Uterus (tissue), 4 donors: Measurements from ENCODE around the gene SV2C. TPM values are rescaled to one million over a fixed set of nuclear protein-coding genes. Genes with fewer than 3 reads are reported as not detected.

Source experiments
- DNase-seq, 2 donors: peaks; one replicate each; pipeline ENCODE4 v3.0.0-alpha.2; 2019 to 2020
- H3K27ac ChIP-seq, 2 donors: fragments of 200-600 bp; sonication (generic); 1 replicate in 1 of 2; 2 replicates in 1 of 2; pipeline ENCODE4 v1.5.1; 2016 to 2018
- H3K27me3 ChIP-seq, 2 donors: fragments of 200-600 bp; sonication (generic); one replicate each; pipeline ENCODE4 v1.5.1; 2018 to 2019; ENCODE audit warnings: control low read depth in 1 of 2
- H3K36me3 ChIP-seq, 2 donors: fragments of 200-600 bp; sonication (generic); one replicate each; pipeline ENCODE4 v1.5.1; 2019; ENCODE audit warnings: control low read depth in 1 of 2
- H3K4me1 ChIP-seq, 2 donors: fragments of 200-600 bp; sonication (generic); one replicate each; pipeline ENCODE4 v1.5.1; 2018 to 2019; ENCODE audit warnings: control low read depth in 1 of 2
- H3K4me3 ChIP-seq, 2 donors: fragments of 200-600 bp; sonication (generic); 1 replicate in 1 of 2; 2 replicates in 1 of 2; pipeline ENCODE4 v1.5.1; 2018 to 2019; ENCODE audit warnings: mild to moderate bottlenecking in 1 of 2
- H3K9me3 ChIP-seq, 2 donors: fragments of 200-600 bp; sonication (generic); one replicate each; pipeline ENCODE4 v1.5.1; 2019; ENCODE audit warnings: control low read depth in 1 of 2
- POLR2A ChIP-seq, 2 donors: fragments of 450-650 bp; IDR thresholded peaks; one replicate each; pipeline ENCODE4 v1.6.1; 2016; ENCODE audit warnings: antibody characterized with exemption in 2 of 2, mild to moderate bottlenecking in 1 of 2, moderate library complexity in 1 of 2
- intact Hi-C: fragments of 100-400 bp; cut with DNase I; formaldehyde crosslinking; loops from one replicate; pipeline ENCODE4 v1.15.1; 2023; ENCODE audit warnings: low total_unique reads
- total RNA-seq, 4 donors: library from RNA; depleted of rRNA in 3 of 4; stranded (reverse); fragments of >200 nt in 3 of 4; gene quantifications; one replicate each; pipeline versions ENCODE4 v1.1.0 to v1.2.4, GENCODE V29; 2014 to 2023
- TF ChIP-seq, protein P1 (sequence below), 4 experiments: fragments of 200-600 bp in 2 of 4; fragments of 450-650 bp in 2 of 4; sonication (generic) in 2 of 4; IDR thresholded peaks; one replicate each; pipeline ENCODE4 v1.5.1; 2016 to 2019; ENCODE audit warnings: antibody characterized with exemption in 4 of 4, mild to moderate bottlenecking in 2 of 4, moderate library complexity in 1 of 4
- donor health status: DM: yes; HTN: yes; CAD: no.

Gene SV2C
- total RNA-seq, 4 donors from 2014 or later = 0.21 to 3.7 TPM; not detected in 2

GRCh38 chr5:76329346-76329745, 246.2 kb downstream of the SV2C start:
- Histone ChIP-seq H3K27me3 (no peaks in the 10 kb centered on the region), H3K36me3 (no peaks in the 10 kb centered on the region), H3K9me3 (no peaks in the 10 kb centered on the region), H3K4me1 (no peaks in the 10 kb centered on the region), H3K27ac (no peak overlapping the region), H3K4me3 (no peak overlapping the region)
- no peak for TF ChIP-seq POLR2A (IDR thresholded peaks at IDR 0.05)
- TF ChIP-seq, protein P1, sequence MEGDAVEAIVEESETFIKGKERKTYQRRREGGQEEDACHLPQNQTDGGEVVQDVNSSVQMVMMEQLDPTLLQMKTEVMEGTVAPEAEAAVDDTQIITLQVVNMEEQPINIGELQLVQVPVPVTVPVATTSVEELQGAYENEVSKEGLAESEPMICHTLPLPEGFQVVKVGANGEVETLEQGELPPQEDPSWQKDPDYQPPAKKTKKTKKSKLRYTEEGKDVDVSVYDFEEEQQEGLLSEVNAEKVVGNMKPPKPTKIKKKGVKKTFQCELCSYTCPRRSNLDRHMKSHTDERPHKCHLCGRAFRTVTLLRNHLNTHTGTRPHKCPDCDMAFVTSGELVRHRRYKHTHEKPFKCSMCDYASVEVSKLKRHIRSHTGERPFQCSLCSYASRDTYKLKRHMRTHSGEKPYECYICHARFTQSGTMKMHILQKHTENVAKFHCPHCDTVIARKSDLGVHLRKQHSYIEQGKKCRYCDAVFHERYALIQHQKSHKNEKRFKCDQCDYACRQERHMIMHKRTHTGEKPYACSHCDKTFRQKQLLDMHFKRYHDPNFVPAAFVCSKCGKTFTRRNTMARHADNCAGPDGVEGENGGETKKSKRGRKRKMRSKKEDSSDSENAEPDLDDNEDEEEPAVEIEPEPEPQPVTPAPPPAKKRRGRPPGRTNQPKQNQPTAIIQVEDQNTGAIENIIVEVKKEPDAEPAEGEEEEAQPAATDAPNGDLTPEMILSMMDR (IDR thresholded peaks at IDR 0.05) = no peak
- intact Hi-C loops = no loop called here
- DNase-seq = no peak

DNA sequence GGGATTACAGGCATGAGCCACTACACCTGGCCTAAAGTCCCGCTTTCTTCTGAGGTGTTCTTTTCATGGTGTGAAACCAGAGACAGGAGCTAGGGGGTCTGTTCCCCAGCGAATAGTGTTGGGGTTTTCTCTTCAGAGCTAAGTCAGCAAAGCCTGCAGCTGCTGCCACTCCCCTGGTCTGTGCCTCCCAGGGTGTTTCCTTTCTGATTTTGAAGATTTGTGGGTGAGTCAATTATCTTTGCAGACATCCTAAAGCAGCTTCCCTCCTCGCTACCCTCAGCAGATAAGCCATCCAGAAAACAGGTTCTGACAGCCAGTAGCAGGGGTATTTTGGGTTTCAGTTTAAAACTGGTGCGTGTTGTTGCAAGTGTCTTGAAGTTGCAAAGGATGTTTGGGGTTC, 247.9 kb downstream of the SV2C start:
- no peak for TF ChIP-seq POLR2A (IDR thresholded peaks at IDR 0.05)
- TF ChIP-seq, protein P1 (IDR thresholded peaks at IDR 0.05) = no peak
- Histone ChIP-seq H3K4me1 (no peaks in the 10 kb centered on the region), H3K4me3 (no peak overlapping the region), H3K27me3 (no peaks in the 10 kb centered on the region), H3K36me3 (no peaks in the 10 kb centered on the region), H3K9me3 (no peaks in the 10 kb centered on the region), H3K27ac (no peak overlapping the region)
- intact Hi-C loops = no loop called here
- no peak for DNase-seq

- DNase-seq = no peak
- TF ChIP-seq, protein P1 (IDR thresholded peaks at IDR 0.05) = no peak
- TF ChIP-seq POLR2A (IDR thresholded peaks at IDR 0.05) = no peak
- Histone ChIP-seq H3K9me3 (no peaks in the 10 kb centered on the region), H3K27ac (no peak overlapping the region), H3K4me1 (no peaks in the 10 kb centered on the region), H3K27me3 (no peaks in the 10 kb centered on the region), H3K4me3 (no peak overlapping the region), H3K36me3 (no peaks in the 10 kb centered on the region)
- intact Hi-C loops = no loop called here
These were observed 248.9 kb downstream of the SV2C start for GRCh38 chr5:76332102-76332501.

DNA sequence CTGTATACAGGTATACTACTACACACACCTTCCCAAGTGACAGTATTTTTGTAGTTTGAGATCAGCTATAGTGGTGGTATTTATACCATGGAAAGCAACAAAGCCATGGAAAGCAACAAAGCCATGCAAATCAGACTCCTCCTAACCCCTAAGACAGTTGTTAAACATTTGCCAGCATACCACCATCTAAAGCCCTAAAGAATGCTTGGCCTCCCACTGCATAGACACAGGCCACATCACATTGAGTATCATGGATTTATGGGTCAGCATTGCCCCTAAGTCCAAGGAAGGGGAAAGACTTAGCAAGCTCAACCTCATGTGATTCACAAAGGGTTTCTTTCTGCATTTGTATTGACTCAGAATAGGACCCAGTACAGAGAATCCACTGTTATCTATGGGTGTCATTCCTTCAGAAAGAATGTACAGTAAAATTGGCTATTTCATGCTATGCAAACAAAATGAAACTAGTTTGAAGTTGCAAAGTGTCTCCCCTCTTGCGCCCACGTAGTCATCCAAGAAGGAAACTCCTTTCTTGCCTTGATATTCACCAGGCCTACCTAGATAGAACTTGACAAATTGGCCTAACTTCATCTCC, 249.5 kb downstream of the SV2C start:
- intact Hi-C loops = no loop called here
- Histone ChIP-seq H3K27ac (no peak overlapping the region), H3K9me3 (no peaks in the 10 kb centered on the region), H3K4me1 (no peaks in the 10 kb centered on the region), H3K4me3 (no peak overlapping the region), H3K36me3 (no peaks in the 10 kb centered on the region), H3K27me3 (no peaks in the 10 kb centered on the region)
- TF ChIP-seq POLR2A (IDR thresholded peaks at IDR 0.05) = no peak
- TF ChIP-seq, protein P1 (IDR thresholded peaks at IDR 0.05) = no peak
- DNase-seq = no peak

DNA sequence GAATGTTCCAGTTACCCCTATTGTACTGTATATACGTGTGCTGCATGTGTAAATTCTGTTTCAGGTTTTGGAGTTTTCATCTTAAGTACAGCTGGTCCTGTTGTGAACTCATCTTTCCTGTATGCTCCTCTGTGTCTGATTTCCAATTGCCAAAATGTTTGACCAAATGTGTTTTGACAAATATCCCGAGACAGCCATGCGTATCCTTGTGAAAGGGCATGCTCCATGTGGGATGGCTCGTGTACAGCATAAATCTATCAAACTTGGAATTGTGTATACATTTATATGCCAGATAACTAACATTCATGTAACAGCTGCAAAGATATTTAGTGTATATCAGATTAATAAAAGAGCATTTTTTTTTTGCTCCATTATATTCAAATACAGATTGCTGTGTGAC, 250.4 kb downstream of the SV2C start:
- Histone ChIP-seq H3K27me3 (no peaks in the 10 kb centered on the region), H3K4me3 (no peak overlapping the region), H3K9me3 (no peaks in the 10 kb centered on the region), H3K36me3 (no peaks in the 10 kb centered on the region), H3K4me1 (no peaks in the 10 kb centered on the region), H3K27ac (no peak overlapping the region)
- TF ChIP-seq POLR2A (IDR thresholded peaks at IDR 0.05) = no peak
- TF ChIP-seq, protein P1 (IDR thresholded peaks at IDR 0.05) = no peak
- DNase-seq = no peak
- intact Hi-C loops = no loop called here
